Activated CD4-positive, alpha-beta T cell treated with anti-CD3 and anti-CD28 coated beads for 4 hours (primary cell): ENCODE data around the gene ARSK.
"Not testable (repeated sequence)": the region's sequence is repeated elsewhere in the genome, so short reads cannot be mapped to it uniquely, and the experiment has no call there.

Experiments used
- DNase-seq, 2 donors: peaks; one replicate each; pipeline ENCODE4 v3.0.0-alpha.2; 2020

ARSK gene

DNA sequence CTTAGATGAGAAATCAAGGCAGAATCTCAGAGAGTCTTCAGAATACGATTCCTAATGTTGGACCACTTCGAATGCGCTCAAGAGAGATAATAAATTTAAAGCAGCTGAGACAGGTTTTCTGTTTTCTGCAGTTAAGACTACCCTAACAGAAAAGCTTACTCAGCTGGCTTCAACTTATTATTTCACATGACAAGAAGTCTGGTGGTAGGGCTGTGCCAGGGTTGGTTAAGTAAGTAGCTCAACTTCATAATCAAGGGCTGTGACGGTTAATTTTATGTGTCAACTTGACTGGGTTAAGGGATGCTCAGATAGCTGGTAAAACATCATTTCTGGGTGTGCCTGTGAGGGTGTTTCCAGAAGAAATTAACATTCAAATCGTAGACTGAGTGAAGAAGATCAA, 68.8 kb downstream of the ARSK start:
- DNase-seq = no peak

DNA sequence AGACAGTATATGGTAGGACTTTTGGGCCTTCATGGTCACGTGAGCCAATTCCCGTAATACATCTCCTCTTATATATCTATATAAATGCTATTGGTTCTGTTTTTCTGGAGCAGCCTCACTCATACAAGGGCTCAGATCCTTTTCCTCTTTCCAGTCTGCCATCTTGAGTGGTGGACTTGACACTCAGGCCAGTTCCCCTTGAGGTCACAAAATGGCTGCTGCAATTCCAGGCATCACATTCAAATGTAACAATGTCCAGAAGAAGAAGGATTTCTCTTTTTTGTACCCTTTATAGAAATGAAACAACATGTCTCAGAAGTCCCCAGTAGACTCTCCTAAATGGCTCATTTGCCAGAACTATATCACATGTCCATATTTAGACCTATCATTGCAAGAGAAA, 69.5 kb downstream of the ARSK start:
- no peak for DNase-seq

DNA sequence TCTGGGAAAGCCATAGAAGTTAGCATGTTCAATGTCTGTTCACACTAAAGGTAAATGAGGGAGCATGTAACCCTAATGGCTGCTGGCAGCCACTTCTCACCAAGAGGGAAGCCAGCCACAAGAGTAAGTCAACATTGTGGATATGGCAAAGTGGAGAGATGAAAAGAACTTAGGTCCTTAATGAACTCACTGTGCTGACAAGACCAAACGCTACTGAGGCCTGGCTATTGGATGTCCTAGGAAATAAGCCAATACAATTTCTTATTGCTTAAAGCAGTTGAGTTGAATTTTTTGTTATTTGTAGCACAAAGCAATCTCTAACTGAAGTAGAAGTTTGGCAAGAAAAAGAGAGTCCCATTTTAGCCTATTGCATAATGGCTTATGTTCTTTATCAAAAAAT, 71.8 kb downstream of the ARSK start:
- no peak for DNase-seq

DNA sequence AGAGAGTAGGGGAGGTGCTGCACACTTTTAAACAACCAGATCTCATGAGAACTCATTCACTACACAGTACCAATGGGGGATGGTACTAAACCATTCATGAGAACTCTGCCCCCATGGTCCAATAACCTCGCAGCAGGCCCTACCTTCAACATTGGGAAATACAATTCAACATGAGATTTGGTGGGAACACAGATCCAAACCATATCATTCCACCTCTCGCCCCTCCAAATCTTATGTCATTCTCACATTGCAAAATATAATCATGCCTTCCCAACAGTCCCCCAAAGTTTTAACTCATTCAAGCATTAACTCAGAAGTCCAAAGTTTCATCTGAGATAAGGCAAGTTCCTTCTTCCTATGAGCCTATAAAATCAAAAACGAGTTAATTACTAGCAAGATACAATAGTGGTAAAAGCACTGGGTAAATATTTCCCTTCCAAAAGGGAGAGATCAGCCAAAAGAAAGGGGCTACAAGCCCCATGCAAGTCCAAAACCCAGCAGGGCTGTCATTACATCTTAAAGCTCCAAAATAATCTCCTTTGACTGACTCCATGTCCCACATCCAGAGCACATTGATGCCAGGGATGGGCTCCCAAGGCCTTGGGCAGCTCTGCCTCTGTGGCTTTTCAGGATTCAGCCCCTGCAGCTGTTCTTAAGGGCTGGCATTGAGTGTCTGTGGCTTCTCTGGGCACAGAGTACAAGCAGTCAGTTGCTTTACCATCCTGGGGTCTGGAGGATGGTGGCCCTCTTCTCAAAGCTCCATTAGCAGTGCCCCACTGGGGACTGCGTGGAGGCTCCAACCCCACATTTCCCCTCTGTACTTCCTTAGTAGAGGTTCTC, 73.3 kb downstream of the ARSK start:
- DNase-seq = no peak

DNA sequence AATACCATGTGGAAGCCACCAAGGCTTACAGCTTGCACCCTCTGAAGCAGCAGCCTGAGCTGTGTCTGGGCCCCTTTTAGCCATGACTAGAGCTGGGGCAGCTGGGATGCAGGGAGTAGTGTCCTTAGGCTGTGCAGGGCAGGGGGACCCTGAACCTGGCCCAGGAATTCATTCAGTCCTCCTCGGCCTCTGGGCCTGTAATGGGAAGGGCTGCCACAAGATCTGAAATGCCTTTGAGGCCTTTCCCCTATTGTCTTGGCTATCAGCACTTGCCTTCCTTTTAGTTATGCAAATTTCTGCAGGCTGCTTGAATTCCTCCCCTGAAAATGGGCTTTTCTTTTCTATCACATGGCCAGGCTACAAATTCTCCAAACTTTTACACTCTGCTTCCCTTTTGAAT, 74.0 kb downstream of the ARSK start:
- no peak for DNase-seq

DNA sequence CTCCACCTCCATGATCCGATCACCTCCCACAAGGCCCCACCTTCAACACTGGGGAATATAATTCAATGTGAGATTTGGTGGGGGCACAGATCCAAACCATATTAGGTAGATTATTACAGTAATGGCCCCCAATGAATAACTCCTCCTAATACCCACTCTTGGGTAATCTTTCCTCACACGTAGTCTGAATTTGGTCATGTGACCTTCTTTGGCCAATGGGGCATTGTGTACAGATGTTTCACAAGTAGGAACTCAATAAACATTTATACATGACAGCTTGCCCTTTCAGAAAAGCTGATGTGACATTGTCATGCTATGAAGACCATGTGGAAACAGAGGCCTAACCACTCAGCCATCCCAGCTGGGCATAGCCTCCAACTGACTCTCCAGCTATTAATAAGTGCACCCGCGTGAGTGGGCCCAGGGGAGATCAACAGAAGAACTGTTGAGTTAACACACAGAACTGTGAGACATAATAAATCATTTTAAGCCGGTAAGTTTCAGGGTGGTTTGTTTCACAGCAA, 75.6 kb downstream of the ARSK start:
- no peak for DNase-seq

DNA sequence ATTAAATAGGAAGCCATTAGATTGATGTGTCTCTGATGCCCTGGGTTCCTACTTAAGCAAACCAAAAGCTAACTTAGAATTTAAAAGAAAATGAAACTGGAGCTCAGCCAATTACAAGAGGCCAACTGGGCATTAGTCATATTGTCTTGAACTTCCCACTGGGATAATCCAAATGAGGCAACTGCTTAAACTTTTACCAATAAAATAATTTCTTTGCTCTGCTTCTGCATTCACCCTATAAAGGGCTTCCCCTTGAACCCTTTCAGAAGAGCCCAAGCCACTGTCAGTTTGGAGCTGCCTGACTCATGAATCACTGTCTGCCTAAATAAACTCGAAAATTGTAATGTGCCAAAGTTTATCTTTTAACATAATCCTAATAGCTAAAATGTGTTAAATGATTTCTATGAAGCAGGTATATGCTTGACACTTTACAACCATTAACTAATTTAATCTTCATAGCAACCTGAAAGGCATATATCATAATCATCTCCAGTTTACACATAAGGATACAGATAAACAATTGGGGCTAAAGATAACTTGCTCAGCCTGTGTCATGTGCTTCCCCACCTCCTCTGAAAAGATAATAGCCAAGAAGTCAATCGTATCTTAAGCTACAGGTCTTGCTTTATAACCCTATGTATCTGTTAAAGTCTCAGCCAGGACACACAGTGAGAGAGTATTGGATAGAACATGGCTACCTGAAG, 76.5 kb downstream of the ARSK start:
- DNase-seq = no peak

DNA sequence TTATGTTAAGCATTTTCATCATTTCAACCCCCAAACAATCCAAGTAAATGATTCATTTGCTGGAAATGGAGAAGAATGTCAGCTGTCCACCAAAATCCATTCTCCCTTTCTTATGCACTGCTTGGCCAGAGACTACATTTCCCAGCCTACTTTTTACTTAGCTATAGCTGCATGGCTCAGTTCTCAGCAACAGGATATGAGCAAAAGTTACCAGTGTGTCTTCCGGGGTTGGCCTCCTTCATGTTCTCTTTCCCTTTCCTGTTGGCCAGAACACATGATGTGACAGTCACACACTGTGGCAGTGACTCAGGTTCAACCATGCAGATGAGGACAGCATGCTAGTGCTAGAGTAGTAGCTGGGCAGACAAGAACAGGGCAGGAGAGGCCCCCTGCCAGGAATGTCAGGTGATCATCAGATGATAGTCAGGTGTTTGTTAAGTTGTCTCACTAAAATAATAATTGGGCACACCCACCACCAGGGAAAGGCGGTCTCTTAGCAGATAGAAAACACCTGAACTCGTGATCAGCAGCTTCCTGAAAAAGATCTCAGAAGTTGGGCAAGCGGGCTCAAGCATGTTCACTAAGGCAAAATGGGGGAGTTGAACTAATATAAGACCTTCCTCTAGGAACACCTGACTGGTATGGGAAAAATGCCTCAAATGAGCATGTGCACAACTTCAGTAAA, 77.2 kb downstream of the ARSK start:
- DNase-seq = peak; percentile 74 to 76

- not testable (repeated sequence) for DNase-seq
Observed at GRCh38 chr5:95632942-95633341, 78.0 kb downstream of the ARSK start.

DNA sequence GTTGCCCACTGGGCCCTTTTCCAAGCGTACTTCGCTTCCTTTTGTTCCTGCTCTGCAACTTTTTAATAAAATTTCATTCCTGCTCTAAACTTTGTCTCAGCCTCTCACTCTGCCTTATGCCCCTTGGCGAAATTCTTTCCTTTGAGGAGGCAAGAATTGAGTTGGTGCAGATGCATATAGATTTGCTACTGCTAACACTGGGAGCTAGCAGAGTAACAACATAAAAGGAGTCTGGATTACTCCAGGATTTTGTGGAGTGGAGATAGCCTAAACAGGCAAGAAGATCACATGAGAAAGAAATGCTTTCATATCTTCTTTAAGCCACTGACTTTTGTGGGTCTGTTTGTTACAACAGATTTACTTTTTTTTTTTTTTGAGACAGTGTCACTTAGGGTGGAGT, 78.8 kb downstream of the ARSK start:
- DNase-seq = no peak

GRCh38 chr5:95634081-95634480, 79.2 kb downstream of the ARSK start:
- no peak for DNase-seq

DNA sequence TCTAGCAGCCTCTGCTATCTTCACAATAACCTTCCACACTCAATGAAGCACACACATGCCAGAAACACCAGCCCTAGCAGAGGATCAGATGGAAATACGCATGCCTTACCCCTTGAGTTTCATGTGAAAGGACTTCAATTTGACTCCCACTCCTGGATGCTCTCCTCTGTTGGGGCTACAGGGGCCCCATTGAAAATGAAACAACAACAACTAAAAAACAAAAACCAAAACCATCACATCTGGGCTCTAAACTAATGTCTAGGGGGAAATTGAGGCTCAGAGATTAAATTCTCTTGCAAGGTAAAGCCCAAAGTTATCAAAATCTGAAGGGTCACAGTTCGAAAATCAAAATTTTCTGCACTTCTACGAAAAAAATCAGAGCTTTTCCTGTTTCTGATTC, 83.7 kb downstream of the ARSK start:
- DNase-seq = no peak

DNA sequence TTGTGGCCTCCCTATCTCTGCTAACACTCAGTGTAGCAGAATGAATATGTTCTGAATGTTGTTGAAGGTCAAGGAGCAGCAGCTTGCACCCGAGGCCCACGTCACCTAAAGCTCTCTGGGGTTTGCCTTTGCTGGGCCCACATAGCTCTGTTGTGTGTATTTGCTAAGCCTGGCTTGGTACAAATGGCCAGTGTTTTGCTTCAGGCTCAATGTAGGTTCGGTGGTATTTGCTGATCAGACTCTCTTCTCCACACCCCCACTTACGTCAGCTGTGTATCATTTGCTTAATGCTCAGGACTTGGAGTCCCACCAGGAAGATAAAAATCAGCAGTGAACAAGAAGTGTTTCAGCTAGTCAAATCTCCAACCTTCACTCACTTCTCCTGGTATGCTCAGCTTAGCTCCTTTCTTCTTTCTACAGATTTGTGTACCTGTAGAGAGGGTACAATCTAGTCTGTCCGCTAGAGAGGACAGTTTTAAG, 86.9 kb downstream of the ARSK start:
- DNase-seq = no peak

DNA sequence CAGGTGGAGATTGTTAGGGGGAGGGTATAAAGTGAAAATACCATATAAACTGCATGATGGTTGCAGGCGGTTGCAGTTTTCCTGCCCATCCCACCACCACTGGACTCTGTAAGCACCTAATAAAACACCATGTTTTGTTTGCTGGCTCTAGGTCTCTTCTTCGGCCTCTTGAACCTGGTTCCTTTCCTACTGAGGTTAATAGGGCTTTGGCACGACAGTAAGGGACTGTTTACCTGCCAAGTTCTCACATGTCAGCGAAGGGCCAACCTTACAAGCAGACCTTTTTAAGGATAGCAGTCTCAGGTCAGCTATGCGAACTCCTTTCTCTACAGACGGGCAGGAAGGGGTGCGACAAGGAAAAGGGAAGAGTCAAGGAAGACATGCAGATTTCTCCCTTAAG, 88.3 kb downstream of the ARSK start:
- no peak for DNase-seq

DNA sequence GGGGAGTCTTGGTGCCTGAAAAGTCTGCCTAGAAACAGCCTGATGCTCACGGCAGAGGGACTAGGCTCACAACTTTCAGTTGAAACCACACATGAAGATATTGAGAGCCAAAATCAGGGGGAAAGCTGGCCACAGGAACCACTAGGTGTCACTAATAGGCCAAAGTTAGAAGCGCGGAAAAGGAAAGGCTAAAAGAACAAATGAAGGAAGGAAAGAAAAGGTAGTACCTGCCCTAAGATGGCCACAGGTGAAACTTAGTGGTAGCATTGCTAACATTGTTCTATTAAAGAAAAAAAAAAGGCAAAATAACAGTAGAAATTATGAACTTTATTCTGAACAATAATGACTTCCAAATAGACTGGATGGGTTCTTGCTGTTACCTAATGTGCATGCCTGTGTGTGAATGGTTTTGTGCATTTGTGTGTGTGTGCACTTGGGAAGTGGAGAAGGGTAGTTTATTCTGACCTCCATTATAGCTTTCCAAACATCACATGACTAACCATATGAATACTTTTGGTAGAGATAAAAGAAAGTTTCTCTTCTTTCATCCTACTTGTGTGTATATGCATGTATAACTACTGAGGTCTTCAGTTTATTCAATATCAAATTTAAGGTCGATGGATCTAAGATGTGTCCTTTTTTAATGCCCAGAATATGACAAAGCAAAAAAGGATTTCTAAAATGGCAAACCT, 89.6 kb downstream of the ARSK start:
- peak; percentile 30 to 43 for DNase-seq

- not testable (repeated sequence) for DNase-seq
Observed at GRCh38 chr5:95646226-95646568, 91.3 kb downstream of the ARSK start.

- DNase-seq = peak; percentile 93 to 96
Observed at GRCh38 chr5:95646569-95647431, 91.9 kb downstream of the ARSK start, which contains the start of gene RFESD. Gene RFESD (plus strand): TSS chr5:95646777. CDS start chr5:95652272, 5,495 bp downstream.

- DNase-seq = no peak
Observed at GRCh38 chr5:95647886-95648860, 93.3 kb downstream of the ARSK start.

- no peak for DNase-seq
Observed at GRCh38 chr5:95649274-95649673, 94.4 kb downstream of the ARSK start.

GRCh38 chr5:95649842-95650620, 95.1 kb downstream of the ARSK start:
- no peak for DNase-seq
